H1 (cell line): ENCODE results near the gene R3HDM2. TPM values are rescaled to one million over a fixed set of nuclear protein-coding genes. Genes with fewer than 3 reads are reported as not detected.
"Not testable (repeated sequence)": the region's sequence is repeated elsewhere in the genome, so short reads cannot be mapped to it uniquely, and the experiment has no call there.

Experiments
- CTCF ChIA-PET: fragments of 300-600 bp; sonication (Branson Sonifier 250); formaldehyde crosslinking; loops from one replicate; lab custom pipeline; 2021; ENCODE audit not compliant: partially characterized antibody; lab: Charles Lee
- POLR2A ChIA-PET: fragments of 300-600 bp; sonication (Branson Sonifier 250); formaldehyde crosslinking; loops from one replicate; lab custom pipeline; 2021; ENCODE audit warnings: inconsistent platforms; ENCODE audit not compliant: partially characterized antibody; lab: Charles Lee
- DNase-seq, 2 experiments: peaks; one replicate each; pipeline versions ENCODE4 v3.0.0 to v3.0.0-alpha.2; 2010 to 2022; ENCODE audit warnings: low spot score in 2 of 2, low read depth in 1 of 2, mixed read lengths in 1 of 2
- FAIRE-seq: peaks from 2 replicates; lab custom pipeline; 2011; peaks lifted over from hg19 to GRCh38; lab: Jason Lieb, UNC
- H2AFZ ChIP-seq: 2 replicates; pipeline ENCODE4 v1.8.1; 2012; ENCODE audit warnings: low read length, inconsistent platforms
- H2AK5ac ChIP-seq: 2 replicates; pipeline ENCODE4 v1.6.1; 2013; ENCODE audit warnings: low read depth, low read length
- H2BK120ac ChIP-seq: replicated peaks from 2 replicates; pipeline ENCODE3; 2013; ENCODE audit warnings: low read depth, low read length, inconsistent platforms
- H2BK12ac ChIP-seq: 2 replicates; pipeline ENCODE4 v1.6.1; 2013; ENCODE audit warnings: low read depth, low read length
- H2BK15ac ChIP-seq: 2 replicates; pipeline ENCODE4 v1.6.1; 2013; ENCODE audit warnings: low read length
- H2BK20ac ChIP-seq: 2 replicates; pipeline ENCODE4 v1.6.1; 2013; ENCODE audit warnings: low read length
- H2BK5ac ChIP-seq: 2 replicates; pipeline ENCODE4 v1.6.1; 2013; ENCODE audit warnings: low read depth, low read length
- H3K14ac ChIP-seq: 2 replicates; pipeline ENCODE4 v1.6.1; 2013; ENCODE audit warnings: inconsistent platforms; ENCODE audit not compliant: insufficient read length
- H3K18ac ChIP-seq: 2 replicates; pipeline ENCODE4 v1.6.1; 2013; ENCODE audit warnings: low read length; ENCODE audit errors: extremely low read depth
- H3K23ac ChIP-seq: 2 replicates; pipeline ENCODE4 v1.6.1; 2013; ENCODE audit warnings: inconsistent platforms; ENCODE audit not compliant: insufficient read length
- H3K23me2 ChIP-seq: 2 replicates; pipeline ENCODE4 v1.6.1; 2013; ENCODE audit warnings: low read depth, low read length
- H3K27ac ChIP-seq: 2 replicates; pipeline ENCODE4 v1.6.1; 2011; ENCODE audit warnings: low read depth, low read length, inconsistent platforms
- H3K27me3 ChIP-seq, 4 experiments: replicated peaks in 1 of 4; 1 replicate in 1 of 4; 2 replicates in 3 of 4; pipeline versions ENCODE4 v1.6.1 to v1.8.1; 2011 to 2013; ENCODE audit warnings: low read length in 3 of 4, mild to moderate bottlenecking in 3 of 4, inconsistent platforms in 2 of 4, mixed read lengths in 2 of 4, moderate library complexity in 1 of 4; ENCODE audit not compliant: control insufficient read depth in 3 of 4, insufficient read depth in 3 of 4; ENCODE audit errors: extremely low read depth in 1 of 4
- H3K36me3 ChIP-seq, 4 experiments: 2 replicates each; pipeline versions ENCODE4 v1.6.1 to v1.8.1; 2011 to 2013; ENCODE audit warnings: mild to moderate bottlenecking in 4 of 4, low read length in 3 of 4, moderate library complexity in 2 of 4, control low read depth in 1 of 4, inconsistent platforms in 1 of 4; ENCODE audit not compliant: insufficient read depth in 4 of 4, control insufficient read depth in 2 of 4
- H3K4ac ChIP-seq: replicated peaks from 2 replicates; pipeline ENCODE3; 2013; ENCODE audit warnings: low read length, low read depth, mixed read lengths, inconsistent platforms; ENCODE audit not compliant: insufficient read length
- H3K4me1 ChIP-seq, 4 experiments: replicated peaks in 1 of 4; 1 replicate in 1 of 4; 2 replicates in 3 of 4; pipeline versions ENCODE4 v1.6.1 to v1.8.1; 2011 to 2013; ENCODE audit warnings: low read length in 3 of 4, inconsistent platforms in 2 of 4, mixed read lengths in 1 of 4; ENCODE audit not compliant: insufficient read depth in 4 of 4, control insufficient read depth in 3 of 4
- H3K4me2 ChIP-seq, 2 experiments: 2 replicates each; pipeline versions ENCODE4 v1.6.1 to v1.8.1; 2011 to 2013; ENCODE audit warnings: low read depth in 2 of 2, low read length in 2 of 2, control low read depth in 1 of 2, inconsistent platforms in 1 of 2, mild to moderate bottlenecking in 1 of 2; ENCODE audit not compliant: insufficient read depth in 1 of 2
- H3K4me3 ChIP-seq, 4 experiments: fragments of 200-600, 300-600 bp in 1 of 4; sonication (generic), shearing (Covaris generic), sonication (Bioruptor Twin) in 1 of 4; 2 replicates each; pipeline versions ENCODE4 v1.5.1 to v1.8.1; 2011 to 2016; ENCODE audit warnings: low read length in 4 of 4, low read depth in 3 of 4, control low read depth in 2 of 4, inconsistent platforms in 2 of 4, mild to moderate bottlenecking in 2 of 4, mixed read lengths in 1 of 4, moderate library complexity in 1 of 4; ENCODE audit not compliant: insufficient read depth in 2 of 4; ENCODE audit errors: extremely low read depth in 1 of 4
- H3K56ac ChIP-seq: replicated peaks from 2 replicates; pipeline ENCODE3; 2013; ENCODE audit warnings: low read depth, mild to moderate bottlenecking, mixed read lengths, low read length, inconsistent platforms; ENCODE audit not compliant: insufficient read length
- H3K79me1 ChIP-seq: 2 replicates; pipeline ENCODE4 v1.6.1; 2013; ENCODE audit warnings: low read depth, low read length, control low read depth
- H3K79me2 ChIP-seq, 2 experiments: 2 replicates each; pipeline versions ENCODE4 v1.6.1 to v1.8.1; 2012 to 2013; ENCODE audit warnings: low read length in 2 of 2, mild to moderate bottlenecking in 2 of 2, inconsistent platforms in 1 of 2; ENCODE audit not compliant: insufficient read depth in 2 of 2, control insufficient read depth in 1 of 2
- H3K9ac ChIP-seq, 4 experiments: replicated peaks in 1 of 4; 1 replicate in 1 of 4; 2 replicates in 3 of 4; pipeline versions ENCODE4 v1.6.1 to v1.8.1; 2011 to 2013; ENCODE audit warnings: low read depth in 3 of 4, low read length in 3 of 4, control low read depth in 2 of 4, mild to moderate bottlenecking in 2 of 4, moderate library complexity in 2 of 4, inconsistent platforms in 1 of 4; ENCODE audit errors: extremely low read depth in 1 of 4
- H3K9me3 ChIP-seq, 2 experiments: 2 replicates each; pipeline versions ENCODE4 v1.6.1 to v1.8.1; 2012 to 2013; ENCODE audit warnings: mild to moderate bottlenecking in 2 of 2, moderate library complexity in 2 of 2, control low read depth in 1 of 2, inconsistent platforms in 1 of 2, low read depth in 1 of 2, low read length in 1 of 2, mixed read lengths in 1 of 2; ENCODE audit not compliant: insufficient read depth in 2 of 2
- H4K20me1 ChIP-seq, 2 experiments: replicated peaks in 1 of 2; 2 replicates each; pipeline versions ENCODE3 to v1.8.1; 2011 to 2013; ENCODE audit warnings: inconsistent platforms in 2 of 2, low read length in 2 of 2, mild to moderate bottlenecking in 1 of 2; ENCODE audit not compliant: insufficient read depth in 2 of 2, control insufficient read depth in 1 of 2
- H4K5ac ChIP-seq: 2 replicates; pipeline ENCODE4 v1.6.1; 2013; ENCODE audit warnings: low read length, low read depth, mixed read lengths, inconsistent platforms; ENCODE audit not compliant: insufficient read length
- H4K8ac ChIP-seq: 2 replicates; pipeline ENCODE4 v1.8.0; 2013; ENCODE audit warnings: mild to moderate bottlenecking, moderate library complexity, low read length, inconsistent platforms; ENCODE audit not compliant: insufficient read depth; ENCODE audit errors: extremely low read depth
- H4K91ac ChIP-seq: replicated peaks from 2 replicates; pipeline ENCODE3; 2013; ENCODE audit warnings: low read length, mixed read lengths, inconsistent platforms; ENCODE audit not compliant: insufficient read length
- CEBPB ChIP-seq: IDR thresholded peaks from 2 replicates; pipeline ENCODE4 v1.6.1; 2012; ENCODE audit warnings: low read depth, low read length
- WGBS, 2 experiments: shearing (Covaris generic) in 1 of 2; methylation state at CpG; one replicate each; pipeline versions ENCODE4 v1.1.6 to v1.1.7; 2013 to 2015; ENCODE audit warnings: low lambda C conversion rate in 2 of 2, mixed read lengths in 2 of 2, inconsistent platforms in 1 of 2, low coverage in 1 of 2, missing lambda C conversion rate in 1 of 2; ENCODE audit not compliant: insufficient replicate concordance in 2 of 2, insufficient coverage in 1 of 2, insufficient read length in 1 of 2; ENCODE audit errors: extremely low coverage in 1 of 2, missing lambda C conversion rate in 1 of 2; 5-methylcytosine and 5-hydroxymethylcytosine counted together
- polyA plus RNA-seq, 7 experiments: library from polyadenylated mRNA; depleted of rRNA in 3 of 7; stranded (reverse) in 5 of 7; unstranded in 2 of 7; fragments of >200 nt in 5 of 7; fragments of 200-250 nt in 2 of 7; gene quantifications; 1 replicate in 5 of 7; 2 replicates in 1 of 7; 4 replicates in 1 of 7; pipeline versions ENCODE4 v1.2.1 to v1.2.3, GENCODE V29; 2011 to 2013; ENCODE audit warnings: missing spikeins in 2 of 7, mixed read lengths in 2 of 7
- total RNA-seq: library from RNA; stranded (reverse); fragmentation: NEBNext Ultra II Directional; extraction: Animal tissue kit (Norgen Biotek cat#: 25700); gene quantifications from 2 replicates; pipeline ENCODE4 v1.2.1, GENCODE V29; 2021

The R3HDM2 gene
- total and polyA plus RNA-seq, 2 of the 8 experiments (the other 6 are each of a cell fraction or from before 2014, with no cell fraction given) = 25.6 to 27.0 TPM

GRCh38 chr12:57282073-57282472 lies 148.8 kb downstream of the R3HDM2 start:
- H3K23ac ChIP-seq, H3K79me1 ChIP-seq, H2BK20ac ChIP-seq, H2BK15ac ChIP-seq, H3K4me2 ChIP-seq, H3K9me3 ChIP-seq, H2BK12ac ChIP-seq: not testable (repeated sequence)
- POLR2A ChIA-PET = interaction anchor here (0.7 to 1.6 kb wide), 4 partner anchors 21 to 173 kb away, joined by 3 to 5 read pairs (median 3); partner anchors contain the start of gene INHBE
- TF ChIP-seq CEBPB = 0 out of 2 replicates have a peak, but pooled peaks have one; percentile 26
- TF ChIP-seq, all 59 proteins: peak for 1; not testable (repeated sequence) for 58
- not testable (repeated sequence) for H3K36me3 ChIP-seq, H4K5ac ChIP-seq, H2AFZ ChIP-seq, H3K27ac ChIP-seq, H2AK5ac ChIP-seq, H3K4me3 ChIP-seq, H3K56ac ChIP-seq, H3K14ac ChIP-seq, H2BK5ac ChIP-seq, H3K18ac ChIP-seq, H3K27me3 ChIP-seq, H3K4ac ChIP-seq, H3K9ac ChIP-seq, H2BK120ac ChIP-seq, H4K8ac ChIP-seq, H3K23me2 ChIP-seq, FAIRE-seq, DNase-seq, H3K79me2 ChIP-seq, H4K20me1 ChIP-seq, H3K4me1 ChIP-seq, H4K91ac ChIP-seq
- CTCF ChIA-PET = interaction anchor here (1.5 to 2.2 kb wide), 2 partner anchors 26 to 170 kb away, joined by 5 read pairs; no protein-coding TSS in a partner anchor
- WGBS, 2 experiments = 93% methylated on average over 8 of the region's 12 CpGs; no CpG with 5 or more reads in 1 of the 2 experiments
